ENCODE measurements around the gene CCP110. TPM values are rescaled to one million over a fixed set of nuclear protein-coding genes. Genes with fewer than 3 reads are reported as not detected.
"Not testable (repeated sequence)": the region's sequence is repeated elsewhere in the genome, so short reads cannot be mapped to it uniquely, and the experiment has no call there.

The CCP110 gene
- total RNA-seq, 1 donor from 2014 or later: 8.5 TPM

- intact Hi-C loops (cut with DNase I): loop anchor here (10.0 kb wide), 1 partner anchor 722 kb away; the partner anchor contains the start of gene ARL6IP1
- DNase-seq (ENCODE audit: missing footprints) (no peak), ATAC-seq (no peak)
Observed at GRCh38 chr16:19527161-19527560, 3.4 kb downstream of the CCP110 start.

- intact Hi-C loops (cut with DNase I): loop anchor here (10.0 kb wide), 1 partner anchor 724 kb away; the partner anchor contains the start of gene ARL6IP1
- ATAC-seq (no peak), DNase-seq (ENCODE audit: missing footprints) (no peak)
Observed at GRCh38 chr16:19528666-19529065, 4.9 kb downstream of the CCP110 start.

- intact Hi-C loops (cut with DNase I): no loop called here
- ATAC-seq: no peak
- DNase-seq (ENCODE audit: missing footprints): no peak
Observed at GRCh38 chr16:19532601-19533000, 8.9 kb downstream of the CCP110 start.

GRCh38 chr16:19540241-19540970, 16.7 kb downstream of the CCP110 start:
- ATAC-seq: no peak
- intact Hi-C loops (cut with DNase I): no loop called here
- no peak for DNase-seq (ENCODE audit: missing footprints)

GRCh38 chr16:19542138-19542821, 18.5 kb downstream of the CCP110 start:
- DNase-seq (ENCODE audit: missing footprints): no peak
- ATAC-seq: no peak
- intact Hi-C loops (cut with DNase I): no loop called here

GRCh38 chr16:19543278-19543996, 19.7 kb downstream of the CCP110 start:
- DNase-seq (ENCODE audit: missing footprints); ATAC-seq; intact Hi-C loops (cut with DNase I): not testable (repeated sequence)

- DNase-seq (ENCODE audit: missing footprints) (no peak), ATAC-seq (no peak)
- intact Hi-C loops (cut with DNase I): no loop called here
Observed at GRCh38 chr16:19548144-19548543, 24.4 kb downstream of the CCP110 start.

- ATAC-seq: no peak
- no peak for DNase-seq (ENCODE audit: missing footprints)
- intact Hi-C loops (cut with DNase I): loop anchor here (10.0 kb wide), 1 partner anchor 835 kb away; no protein-coding TSS in a partner anchor
Observed at GRCh38 chr16:19549673-19550072, 25.9 kb downstream of the CCP110 start.

- ATAC-seq (peak; percentile 100), DNase-seq (ENCODE audit: missing footprints) (peak; percentile 99)
- intact Hi-C loops (cut with DNase I): loop anchor here (1.0 to 10.0 kb wide), 3 partner anchors 32 to 829 kb away; partner anchors contain the start of gene CCP110
Observed at GRCh38 chr16:19555186-19555937, 31.6 kb downstream of the CCP110 start, which contains the start of gene VPS35L. Gene VPS35L, plus strand, starts transcription at chr16:19555703. Its CDS starts 27 bp downstream, at chr16:19555730.

GRCh38 chr16:19555938-19556771, 32.4 kb downstream of the CCP110 start:
- DNase-seq (ENCODE audit: missing footprints): no peak
- intact Hi-C loops (cut with DNase I): loop anchor here (1.0 to 10.0 kb wide), 3 partner anchors 33 to 829 kb away; partner anchors contain the start of gene CCP110
- no peak for ATAC-seq

- intact Hi-C loops (cut with DNase I): loop anchor here (2.0 to 10.0 kb wide), 3 partner anchors 43 to 825 kb away; no protein-coding TSS in a partner anchor
- ATAC-seq (no peak), DNase-seq (ENCODE audit: missing footprints) (no peak)
Observed at GRCh38 chr16:19559242-19559910, 35.6 kb downstream of the CCP110 start.

GRCh38 chr16:19560078-19560477, 36.3 kb downstream of the CCP110 start:
- intact Hi-C loops (cut with DNase I): loop anchor here (10.0 kb wide), 1 partner anchor 65 kb away; no protein-coding TSS in a partner anchor
- no peak for ATAC-seq
- DNase-seq (ENCODE audit: missing footprints): no peak

GRCh38 chr16:19563377-19563776, 39.6 kb downstream of the CCP110 start:
- DNase-seq (ENCODE audit: missing footprints) (no peak), ATAC-seq (no peak)
- intact Hi-C loops (cut with DNase I): loop anchor here (10.0 kb wide), 1 partner anchor 61 kb away; no protein-coding TSS in a partner anchor

- no peak for ATAC-seq
- intact Hi-C loops (cut with DNase I): loop anchor here (10.0 kb wide), 1 partner anchor 58 kb away; no protein-coding TSS in a partner anchor
Observed at GRCh38 chr16:19566362-19566761, 42.6 kb downstream of the CCP110 start.

GRCh38 chr16:19567560-19567959, 43.8 kb downstream of the CCP110 start:
- ATAC-seq (no peak), DNase-seq (ENCODE audit: missing footprints) (no peak)
- intact Hi-C loops (cut with DNase I): loop anchor here (10.0 kb wide), 1 partner anchor 57 kb away; no protein-coding TSS in a partner anchor

More at GRCh38 chr16:19566362-19566761, 42.6 kb downstream of the CCP110 start:
- no peak for DNase-seq (ENCODE audit: missing footprints)

- ATAC-seq (no peak), DNase-seq (ENCODE audit: missing footprints) (no peak)
- intact Hi-C loops (cut with DNase I): no loop called here
Observed at GRCh38 chr16:19573997-19574396, 50.3 kb downstream of the CCP110 start.

GRCh38 chr16:19574615-19575014, 50.9 kb downstream of the CCP110 start:
- no peak for ATAC-seq
- intact Hi-C loops (cut with DNase I): no loop called here
- no peak for DNase-seq (ENCODE audit: missing footprints)
